ENCODE data around the gene RAB38. TPM values are rescaled to one million over a fixed set of nuclear protein-coding genes. Genes with fewer than 3 reads are reported as not detected.

RAB38 gene
- total RNA-seq, 1 donor from 2014 or later, result 10.4 TPM

DNA sequence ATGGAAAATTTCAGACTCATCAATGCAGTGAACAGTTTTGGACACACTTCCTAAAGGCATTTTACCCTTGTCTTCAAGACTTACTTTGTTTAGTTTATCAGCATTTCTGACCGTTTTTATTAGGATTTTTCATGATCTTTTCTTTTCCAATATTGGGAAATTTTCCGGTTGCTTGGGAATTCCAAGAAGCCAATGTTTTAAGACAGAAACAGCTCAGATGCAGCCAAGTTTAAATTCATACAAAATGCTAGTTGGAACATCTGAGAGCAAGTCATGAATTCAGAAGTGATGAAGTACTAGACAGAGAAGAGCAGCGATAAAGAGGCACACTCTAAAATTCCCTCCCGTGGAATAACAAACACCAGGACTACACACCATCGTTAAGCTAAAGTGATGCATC, 68.6 kb downstream of the RAB38 start:
- no peaks in the 10 kb centered on the region for H3K9me3 Mint-ChIP-seq (ENCODE audit: unreplicated experiment)
- no peak overlapping the region for H3K4me3 Mint-ChIP-seq (ENCODE audit: unreplicated experiment)

DNA sequence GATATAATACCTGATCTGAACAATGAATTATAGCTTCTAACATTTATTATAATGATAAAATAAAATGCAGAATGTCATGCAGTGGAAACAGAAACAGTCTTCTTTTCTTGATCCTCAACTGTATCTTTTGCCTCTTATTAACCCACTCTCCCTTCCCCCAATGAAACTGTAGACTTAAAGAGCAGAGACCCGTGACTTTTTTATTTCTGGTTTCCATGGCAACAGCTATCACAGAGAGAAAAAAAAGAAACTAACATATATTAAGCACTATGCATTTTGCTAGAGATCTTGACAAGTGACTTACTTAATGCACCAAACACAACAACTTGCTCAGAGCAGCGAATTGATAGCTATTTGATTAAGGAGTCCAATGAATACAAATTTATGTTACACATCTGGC, 69.3 kb downstream of the RAB38 start:
- Mint-ChIP-seq H3K9me3 (ENCODE audit: unreplicated experiment) (no peaks in the 10 kb centered on the region), H3K36me3 (ENCODE audit: low read depth, unreplicated experiment) (peaks cover 18% of the 10 kb centered on the region), H3K27ac (ENCODE audit: unreplicated experiment) (no peak overlapping the region), H3K4me3 (ENCODE audit: unreplicated experiment) (no peak overlapping the region), H3K27me3 (ENCODE audit: unreplicated experiment) (peaks cover 1% of the 10 kb centered on the region), H3K4me1 (ENCODE audit: unreplicated experiment) (no peaks in the 10 kb centered on the region)
- DNase-seq (ENCODE audit: low spot score), result no peak
- TF ChIP-seq, protein P1, sequence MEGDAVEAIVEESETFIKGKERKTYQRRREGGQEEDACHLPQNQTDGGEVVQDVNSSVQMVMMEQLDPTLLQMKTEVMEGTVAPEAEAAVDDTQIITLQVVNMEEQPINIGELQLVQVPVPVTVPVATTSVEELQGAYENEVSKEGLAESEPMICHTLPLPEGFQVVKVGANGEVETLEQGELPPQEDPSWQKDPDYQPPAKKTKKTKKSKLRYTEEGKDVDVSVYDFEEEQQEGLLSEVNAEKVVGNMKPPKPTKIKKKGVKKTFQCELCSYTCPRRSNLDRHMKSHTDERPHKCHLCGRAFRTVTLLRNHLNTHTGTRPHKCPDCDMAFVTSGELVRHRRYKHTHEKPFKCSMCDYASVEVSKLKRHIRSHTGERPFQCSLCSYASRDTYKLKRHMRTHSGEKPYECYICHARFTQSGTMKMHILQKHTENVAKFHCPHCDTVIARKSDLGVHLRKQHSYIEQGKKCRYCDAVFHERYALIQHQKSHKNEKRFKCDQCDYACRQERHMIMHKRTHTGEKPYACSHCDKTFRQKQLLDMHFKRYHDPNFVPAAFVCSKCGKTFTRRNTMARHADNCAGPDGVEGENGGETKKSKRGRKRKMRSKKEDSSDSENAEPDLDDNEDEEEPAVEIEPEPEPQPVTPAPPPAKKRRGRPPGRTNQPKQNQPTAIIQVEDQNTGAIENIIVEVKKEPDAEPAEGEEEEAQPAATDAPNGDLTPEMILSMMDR (IDR thresholded peaks at IDR 0.05; ENCODE audit: unreplicated experiment), result no peak

More for the DNA sequence above, 68.6 kb downstream of the RAB38 start:
- peaks cover 1% of the 10 kb centered on the region for H3K27me3 Mint-ChIP-seq (ENCODE audit: unreplicated experiment)
- H3K36me3 Mint-ChIP-seq (ENCODE audit: low read depth, unreplicated experiment), result peaks cover 18% of the 10 kb centered on the region
- no peak overlapping the region for H3K27ac Mint-ChIP-seq (ENCODE audit: unreplicated experiment)
- TF ChIP-seq, protein P1 (IDR thresholded peaks at IDR 0.05; ENCODE audit: unreplicated experiment), result no peak
- no peaks in the 10 kb centered on the region for H3K4me1 Mint-ChIP-seq (ENCODE audit: unreplicated experiment)
- DNase-seq (ENCODE audit: low spot score), result no peak

DNA sequence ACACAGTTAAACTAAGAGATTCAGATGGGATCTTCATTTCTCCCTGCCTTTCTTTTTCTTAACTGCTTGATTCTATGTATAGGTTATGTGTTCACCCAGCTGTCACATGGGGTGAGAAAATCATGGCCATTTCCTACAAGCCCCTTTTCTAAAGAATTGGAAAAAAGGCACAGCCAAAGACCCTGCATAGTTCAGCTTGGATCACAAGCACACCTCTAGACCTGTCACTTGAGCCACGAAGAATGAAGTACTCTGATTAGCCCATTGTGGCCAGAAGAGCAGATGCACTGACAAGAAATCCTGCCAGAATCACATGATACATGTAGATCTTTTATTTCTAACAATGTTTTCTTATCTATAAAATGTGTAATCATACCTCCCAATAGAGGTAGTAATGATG, 69.7 kb downstream of the RAB38 start:
- Mint-ChIP-seq H3K4me3 (ENCODE audit: unreplicated experiment) (no peak overlapping the region), H3K27ac (ENCODE audit: unreplicated experiment) (no peak overlapping the region), H3K9me3 (ENCODE audit: unreplicated experiment) (no peaks in the 10 kb centered on the region), H3K4me1 (ENCODE audit: unreplicated experiment) (no peaks in the 10 kb centered on the region), H3K27me3 (ENCODE audit: unreplicated experiment) (peaks cover 1% of the 10 kb centered on the region), H3K36me3 (ENCODE audit: low read depth, unreplicated experiment) (peaks cover 18% of the 10 kb centered on the region)
- no peak for DNase-seq (ENCODE audit: low spot score)
- TF ChIP-seq, protein P1 (IDR thresholded peaks at IDR 0.05; ENCODE audit: unreplicated experiment), result no peak

DNA sequence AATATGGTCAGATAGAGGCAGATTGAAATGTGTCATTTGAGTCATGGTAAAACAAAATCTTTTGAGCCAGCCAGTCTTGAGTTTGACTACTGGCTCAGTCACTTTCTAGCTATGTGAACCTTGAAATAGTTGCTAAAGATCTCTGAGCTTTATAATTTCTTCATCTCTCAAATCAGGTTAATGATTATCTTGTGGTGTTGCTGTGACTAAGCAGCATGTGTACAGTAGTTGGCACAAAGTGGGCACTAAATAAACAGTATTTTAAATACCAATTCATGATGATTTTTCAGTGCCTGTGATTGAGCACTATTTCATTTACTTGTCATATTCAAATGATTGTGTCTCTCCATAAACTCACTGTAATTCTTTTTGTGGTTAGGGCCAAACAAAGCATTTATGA, 70.8 kb downstream of the RAB38 start:
- Mint-ChIP-seq H3K27me3 (ENCODE audit: unreplicated experiment) (no peaks in the 10 kb centered on the region), H3K4me3 (ENCODE audit: unreplicated experiment) (no peak overlapping the region), H3K4me1 (ENCODE audit: unreplicated experiment) (no peaks in the 10 kb centered on the region), H3K27ac (ENCODE audit: unreplicated experiment) (no peak overlapping the region), H3K9me3 (ENCODE audit: unreplicated experiment) (no peaks in the 10 kb centered on the region), H3K36me3 (ENCODE audit: low read depth, unreplicated experiment) (peaks cover 10% of the 10 kb centered on the region)
- DNase-seq (ENCODE audit: low spot score), result no peak
- TF ChIP-seq, protein P1 (IDR thresholded peaks at IDR 0.05; ENCODE audit: unreplicated experiment), result no peak

DNA sequence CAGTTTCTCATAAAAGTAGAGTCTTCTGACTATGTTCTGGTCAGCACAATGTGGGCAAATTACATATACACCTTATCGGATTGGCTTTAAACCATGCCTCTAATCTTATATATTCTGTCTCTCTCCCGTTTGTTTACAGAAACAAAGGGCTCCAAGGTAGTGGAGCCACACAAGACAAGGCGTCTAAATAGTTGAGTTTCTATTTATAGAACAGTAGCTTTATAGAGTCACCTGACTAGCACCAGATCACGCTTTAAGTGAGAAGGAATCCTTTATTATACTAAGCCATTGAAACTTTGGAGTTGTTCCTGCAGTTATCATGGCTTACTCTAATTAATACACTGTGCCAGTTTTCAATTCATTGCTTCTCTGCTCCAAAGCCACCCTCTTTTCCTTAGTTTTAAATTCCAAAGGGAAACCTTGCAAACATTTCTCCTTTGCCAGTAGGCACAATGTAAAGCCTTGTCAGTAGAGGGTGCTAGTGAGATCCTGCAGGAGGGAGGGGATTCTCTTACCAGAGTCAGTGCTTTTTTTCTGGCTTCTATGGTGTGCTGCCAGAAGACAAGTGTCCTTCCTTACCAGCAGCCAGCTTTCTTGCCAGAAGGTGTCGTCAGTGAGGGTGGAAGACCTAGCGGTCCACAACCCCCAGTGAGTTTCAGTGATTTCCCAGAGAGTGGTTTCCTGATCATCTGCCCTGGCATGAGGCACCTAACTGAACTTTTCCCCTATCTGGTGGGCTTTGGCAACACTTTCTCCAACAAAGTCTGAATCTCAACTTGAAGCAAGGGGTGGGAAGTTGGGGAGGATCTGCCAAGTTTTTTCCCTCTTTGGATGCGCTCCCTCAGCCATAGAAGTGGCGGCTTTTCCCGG, 71.7 kb downstream of the RAB38 start:
- Mint-ChIP-seq H3K9me3 (ENCODE audit: unreplicated experiment) (no peaks in the 10 kb centered on the region), H3K4me1 (ENCODE audit: unreplicated experiment) (no peaks in the 10 kb centered on the region), H3K36me3 (ENCODE audit: low read depth, unreplicated experiment) (peaks cover 9% of the 10 kb centered on the region), H3K27me3 (ENCODE audit: unreplicated experiment) (no peaks in the 10 kb centered on the region), H3K27ac (ENCODE audit: unreplicated experiment) (no peak overlapping the region), H3K4me3 (ENCODE audit: unreplicated experiment) (no peak overlapping the region)
- TF ChIP-seq, protein P1 (IDR thresholded peaks at IDR 0.05; ENCODE audit: unreplicated experiment), result peak; percentile 51
- DNase-seq (ENCODE audit: low spot score), result peak; percentile 67
